ENCODE data around the gene ZMIZ1. TPM values are rescaled to one million over a fixed set of nuclear protein-coding genes. Genes with fewer than 3 reads are reported as not detected.

Gene ZMIZ1
- total RNA-seq, 1 experiment from 2014 or later, result 35.8 TPM

GRCh38 chr10:79088176-79088575, 19.4 kb downstream of the ZMIZ1 start:
- no peak for DNase-seq (ENCODE audit: low spot score)
- intact Hi-C loops (cut with micrococcal nuclease; ENCODE audit: unreplicated experiment), result no loop called here
- H3K36me3 ChIP-seq (ENCODE audit: insufficient read depth, low read length, poor library complexity, severe bottlenecking), result no peaks in the 10 kb centered on the region
- CTCF ChIA-PET, result no interaction called here
- POLR2A ChIA-PET (ENCODE audit: low non-redundant PET), result no interaction called here
- H3K4me1 ChIP-seq (ENCODE audit: insufficient read depth, low read length, poor library complexity, severe bottlenecking), result peaks cover 30% of the 10 kb centered on the region
- no peaks in the 10 kb centered on the region for H3K27me3 ChIP-seq (replicated peaks; ENCODE audit: insufficient read depth, low read depth, low read length, poor library complexity)
- BruUV-seq (replicated peaks), result no TSS peak
- H3K27ac ChIP-seq (ENCODE audit: low read depth, low read length, poor library complexity, severe bottlenecking), result no peak overlapping the region
- H3K9me3 ChIP-seq (ENCODE audit: low read depth, low read length, poor library complexity, severe bottlenecking), result no peaks in the 10 kb centered on the region
- no peak overlapping the region for H3K4me3 ChIP-seq (ENCODE audit: low read depth, low read length, poor library complexity, severe bottlenecking)
- TF ChIP-seq CTCF (conservative IDR thresholded peaks at IDR 0.05; ENCODE audit: low read depth, low read length) (no peak), EZH2 (IDR thresholded peaks at IDR 0.05; ENCODE audit: borderline replicate concordance, low read depth, low read length, poor library complexity, severe bottlenecking) (no peak)

- no peaks in the 10 kb centered on the region for H3K36me3 ChIP-seq (ENCODE audit: insufficient read depth, low read length, poor library complexity, severe bottlenecking)
- TF ChIP-seq CTCF (conservative IDR thresholded peaks at IDR 0.05; ENCODE audit: low read depth, low read length) (no peak), EZH2 (IDR thresholded peaks at IDR 0.05; ENCODE audit: borderline replicate concordance, low read depth, low read length, poor library complexity, severe bottlenecking) (no peak)
- no peaks in the 10 kb centered on the region for H3K27me3 ChIP-seq (replicated peaks; ENCODE audit: insufficient read depth, low read depth, low read length, poor library complexity)
- no peak overlapping the region for H3K27ac ChIP-seq (ENCODE audit: low read depth, low read length, poor library complexity, severe bottlenecking)
- intact Hi-C loops (cut with micrococcal nuclease; ENCODE audit: unreplicated experiment), result no loop called here
- ChIA-PET CTCF (no interaction called here), POLR2A (ENCODE audit: low non-redundant PET) (no interaction called here)
- no peak for DNase-seq (ENCODE audit: low spot score)
- H3K9me3 ChIP-seq (ENCODE audit: low read depth, low read length, poor library complexity, severe bottlenecking), result no peaks in the 10 kb centered on the region
- BruUV-seq (replicated peaks), result no TSS peak
- no peak overlapping the region for H3K4me3 ChIP-seq (ENCODE audit: low read depth, low read length, poor library complexity, severe bottlenecking)
- H3K4me1 ChIP-seq (ENCODE audit: insufficient read depth, low read length, poor library complexity, severe bottlenecking), result peaks cover 27% of the 10 kb centered on the region
Observed at GRCh38 chr10:79088613-79089355, 20.0 kb downstream of the ZMIZ1 start.

DNA sequence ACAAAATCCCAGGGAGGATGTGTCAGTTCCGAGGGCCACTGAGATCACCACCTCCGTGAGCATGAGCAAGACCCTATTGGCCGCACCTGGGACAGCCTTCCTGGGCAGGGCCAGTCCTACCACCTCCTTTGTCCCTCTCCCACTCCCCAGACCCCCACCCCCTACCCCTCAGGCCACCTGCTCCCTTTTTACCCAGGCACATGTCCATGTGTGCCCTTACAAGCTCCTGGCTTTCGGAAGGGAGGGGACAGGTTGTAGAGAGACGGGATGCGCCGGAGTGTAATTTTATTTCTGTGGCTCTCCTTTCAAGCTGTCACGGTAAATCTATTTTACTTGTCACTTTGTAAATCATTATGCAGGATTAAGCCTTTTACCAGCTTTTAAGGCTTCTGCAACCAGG, 20.9 kb downstream of the ZMIZ1 start:
- TF ChIP-seq EZH2 (IDR thresholded peaks at IDR 0.05; ENCODE audit: borderline replicate concordance, low read depth, low read length, poor library complexity, severe bottlenecking) (no peak), CTCF (conservative IDR thresholded peaks at IDR 0.05; ENCODE audit: low read depth, low read length) (no peak)
- H3K27me3 ChIP-seq (replicated peaks; ENCODE audit: insufficient read depth, low read depth, low read length, poor library complexity), result no peaks in the 10 kb centered on the region
- no peak overlapping the region for H3K27ac ChIP-seq (ENCODE audit: low read depth, low read length, poor library complexity, severe bottlenecking)
- CTCF ChIA-PET, result no interaction called here
- H3K9me3 ChIP-seq (ENCODE audit: low read depth, low read length, poor library complexity, severe bottlenecking), result no peaks in the 10 kb centered on the region
- POLR2A ChIA-PET (ENCODE audit: low non-redundant PET), result no interaction called here
- no TSS peak for BruUV-seq (replicated peaks)
- H3K4me1 ChIP-seq (ENCODE audit: insufficient read depth, low read length, poor library complexity, severe bottlenecking), result peaks cover 19% of the 10 kb centered on the region
- intact Hi-C loops (cut with micrococcal nuclease; ENCODE audit: unreplicated experiment), result no loop called here
- no peak overlapping the region for H3K4me3 ChIP-seq (ENCODE audit: low read depth, low read length, poor library complexity, severe bottlenecking)
- H3K36me3 ChIP-seq (ENCODE audit: insufficient read depth, low read length, poor library complexity, severe bottlenecking), result no peaks in the 10 kb centered on the region
- DNase-seq (ENCODE audit: low spot score), result no peak
